ENCODE results near the gene ARHGAP24. TPM values are rescaled to one million over a fixed set of nuclear protein-coding genes. Genes with fewer than 3 reads are reported as not detected.

ARHGAP24 gene
- total and polyA plus RNA-seq, 8 donors: 22.0 to 35.0 (median 25.8) TPM

DNA sequence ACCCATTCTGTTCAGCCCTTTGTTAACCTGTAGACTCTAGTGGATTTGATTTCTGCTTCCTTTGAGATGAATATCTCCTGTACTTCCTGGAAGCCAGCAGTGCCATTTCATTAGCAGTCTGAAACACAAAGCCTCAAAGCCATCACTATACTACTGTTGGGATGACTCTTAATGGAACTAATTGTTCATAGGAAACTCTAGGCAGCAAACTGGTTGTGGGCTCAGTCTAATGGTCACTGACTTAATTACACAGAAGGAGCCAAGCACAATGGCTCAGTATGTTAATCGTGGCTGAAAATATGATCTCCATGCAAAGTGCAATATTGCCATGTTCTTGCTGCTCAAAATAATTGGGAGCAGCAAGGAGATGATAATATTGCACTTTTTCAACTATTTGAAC, 262.3 kb downstream of the ARHGAP24 start:
- no peak for TF ChIP-seq CTCF (IDR thresholded peaks at IDR 0.05)
- no peaks in the 10 kb centered on the region for H3K36me3 ChIP-seq
- H3K9me3 ChIP-seq: no peaks in the 10 kb centered on the region
- H3K27ac ChIP-seq: peak overlapping the region in 1 of 2 donors; percentile 71
- intact Hi-C loops (cut with DNase I): no loop called here
- H3K4me1 ChIP-seq: peaks cover 0 to 54% of the 10 kb centered on the region in 2 donors
- no peak for DNase-seq
- no peak for ATAC-seq
- no peak overlapping the region for H3K4me3 ChIP-seq
- H3K27me3 ChIP-seq: no peaks in the 10 kb centered on the region

- H3K27ac ChIP-seq: no peak overlapping the region
- TF ChIP-seq CTCF (IDR thresholded peaks at IDR 0.05): no peak
- intact Hi-C loops (cut with DNase I): no loop called here
- H3K36me3 ChIP-seq: no peaks in the 10 kb centered on the region
- peaks cover 0 to 53% of the 10 kb centered on the region in 2 donors for H3K4me1 ChIP-seq
- ATAC-seq (no peak), DNase-seq (no peak)
- H3K9me3 ChIP-seq: no peaks in the 10 kb centered on the region
- no peaks in the 10 kb centered on the region for H3K27me3 ChIP-seq
- H3K4me3 ChIP-seq: no peak overlapping the region
Observed at GRCh38 chr4:85738721-85739120, 263.8 kb downstream of the ARHGAP24 start.

- DNase-seq (no peak), ATAC-seq (no peak)
- no peak for TF ChIP-seq CTCF (IDR thresholded peaks at IDR 0.05)
- no peak overlapping the region for H3K4me3 ChIP-seq
- H3K27ac ChIP-seq: no peak overlapping the region
- no peaks in the 10 kb centered on the region for H3K27me3 ChIP-seq
- H3K4me1 ChIP-seq: peaks cover 0 to 50% of the 10 kb centered on the region in 2 donors
- intact Hi-C loops (cut with DNase I): loop anchor here in 1 of 2 donors (10.0 kb wide), 1 partner anchor 586 kb away; no protein-coding TSS in a partner anchor
- no peaks in the 10 kb centered on the region for H3K36me3 ChIP-seq
- H3K9me3 ChIP-seq: no peaks in the 10 kb centered on the region
Observed at GRCh38 chr4:85740431-85740861, 265.5 kb downstream of the ARHGAP24 start.

GRCh38 chr4:85741381-85741780, 266.4 kb downstream of the ARHGAP24 start:
- no peaks in the 10 kb centered on the region for H3K36me3 ChIP-seq
- H3K4me1 ChIP-seq: peaks cover 0 to 50% of the 10 kb centered on the region in 2 donors
- ATAC-seq: no peak
- intact Hi-C loops (cut with DNase I): loop anchor here in 1 of 2 donors (10.0 kb wide), 1 partner anchor 587 kb away; no protein-coding TSS in a partner anchor
- H3K4me3 ChIP-seq: no peak overlapping the region
- TF ChIP-seq CTCF (IDR thresholded peaks at IDR 0.05): no peak
- DNase-seq: no peak
- H3K27ac ChIP-seq: peak overlapping the region in 1 of 2 donors; percentile 19
- H3K9me3 ChIP-seq: no peaks in the 10 kb centered on the region
- H3K27me3 ChIP-seq: no peaks in the 10 kb centered on the region

DNA sequence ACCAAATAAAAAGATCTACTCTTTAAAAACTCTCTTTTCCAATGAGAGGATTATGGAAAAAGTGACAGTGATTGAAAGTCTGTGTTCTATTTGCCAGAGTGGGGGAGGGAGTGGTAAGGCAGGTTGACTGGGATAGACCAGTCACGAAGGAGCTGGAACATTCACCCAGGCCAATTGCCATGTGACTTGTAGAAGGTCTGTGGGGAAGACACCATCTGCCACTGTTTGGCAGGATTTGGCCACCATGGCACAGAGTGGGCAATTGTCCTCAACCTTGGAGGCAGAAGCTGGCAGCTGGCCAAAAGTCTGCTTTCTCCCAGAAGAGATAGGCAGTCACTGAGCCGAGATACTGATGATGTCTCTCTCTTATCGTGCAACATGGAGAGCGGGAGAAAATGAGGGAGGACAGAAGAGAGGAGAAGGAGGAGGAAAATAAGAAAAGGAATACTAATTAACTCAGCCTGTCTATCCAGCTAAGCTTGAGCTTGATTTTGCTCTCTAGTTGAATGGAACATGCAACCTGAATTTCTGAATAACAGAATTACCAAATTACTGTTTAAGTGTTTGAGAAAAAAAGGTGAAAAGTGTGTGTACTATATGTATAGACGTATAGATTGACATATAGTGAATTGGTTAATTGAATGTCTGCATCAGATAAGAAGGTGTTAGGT, 267.1 kb downstream of the ARHGAP24 start:
- intact Hi-C loops (cut with DNase I): loop anchor here in 1 of 2 donors (10.0 kb wide), 1 partner anchor 587 kb away; no protein-coding TSS in a partner anchor
- TF ChIP-seq CTCF (IDR thresholded peaks at IDR 0.05): no peak
- H3K4me1 ChIP-seq: peaks cover 0 to 45% of the 10 kb centered on the region in 2 donors
- DNase-seq (peak in 1 of 4 donors; percentile 49), ATAC-seq (no peak)
- no peaks in the 10 kb centered on the region for H3K9me3 ChIP-seq
- H3K27me3 ChIP-seq: no peaks in the 10 kb centered on the region
- H3K4me3 ChIP-seq: no peak overlapping the region
- peak overlapping the region in 1 of 2 donors; percentile 26 for H3K27ac ChIP-seq
- H3K36me3 ChIP-seq: no peaks in the 10 kb centered on the region
